GM12872 (cell line): ENCODE results near the gene KIF19.

Source experiments
- TF ChIP-seq, protein P1 (sequence below): IDR thresholded peaks from 3 replicates; pipeline ENCODE4 v1.5.1; 2011; ENCODE audit warnings: low read depth, mild to moderate bottlenecking, low read length, moderate library complexity; ENCODE audit not compliant: insufficient read depth

Gene KIF19

DNA sequence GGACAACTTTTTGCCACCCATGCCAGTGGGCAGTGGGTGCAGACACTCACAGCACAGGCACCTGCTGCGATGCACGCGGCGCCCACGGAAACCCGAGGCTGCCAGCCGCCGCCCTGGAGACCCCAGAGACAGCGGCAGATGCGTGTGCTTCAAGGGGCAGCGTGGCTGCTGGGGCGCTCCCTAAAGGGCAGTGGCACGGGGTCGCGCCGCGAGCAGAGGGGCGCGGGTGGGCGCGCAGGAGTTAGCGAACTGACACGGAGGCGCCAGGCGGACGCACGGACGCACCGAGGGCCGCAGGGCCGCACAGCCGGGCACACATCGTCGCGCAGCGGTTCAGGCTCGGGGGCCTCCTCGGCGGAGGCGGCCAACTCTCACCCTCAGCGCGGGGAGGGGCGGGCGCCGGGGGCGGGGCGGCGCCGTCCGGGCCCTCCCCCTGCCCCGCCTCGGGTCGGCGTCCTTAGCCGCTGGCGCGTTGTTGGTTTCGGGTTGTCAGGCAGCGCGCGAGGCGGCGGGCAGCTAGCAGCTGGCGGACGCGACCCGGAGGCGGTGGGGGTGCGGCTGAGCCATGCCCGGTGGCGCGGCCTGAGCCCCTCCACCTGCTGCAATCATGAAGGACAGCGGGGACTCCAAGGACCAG lies at the start of gene KIF19:
Gene KIF19 (plus strand): TSS at position 484 of the 637 bp plus-strand sequence. CDS start 124 bp downstream, at position 608.
- TF ChIP-seq, protein P1, sequence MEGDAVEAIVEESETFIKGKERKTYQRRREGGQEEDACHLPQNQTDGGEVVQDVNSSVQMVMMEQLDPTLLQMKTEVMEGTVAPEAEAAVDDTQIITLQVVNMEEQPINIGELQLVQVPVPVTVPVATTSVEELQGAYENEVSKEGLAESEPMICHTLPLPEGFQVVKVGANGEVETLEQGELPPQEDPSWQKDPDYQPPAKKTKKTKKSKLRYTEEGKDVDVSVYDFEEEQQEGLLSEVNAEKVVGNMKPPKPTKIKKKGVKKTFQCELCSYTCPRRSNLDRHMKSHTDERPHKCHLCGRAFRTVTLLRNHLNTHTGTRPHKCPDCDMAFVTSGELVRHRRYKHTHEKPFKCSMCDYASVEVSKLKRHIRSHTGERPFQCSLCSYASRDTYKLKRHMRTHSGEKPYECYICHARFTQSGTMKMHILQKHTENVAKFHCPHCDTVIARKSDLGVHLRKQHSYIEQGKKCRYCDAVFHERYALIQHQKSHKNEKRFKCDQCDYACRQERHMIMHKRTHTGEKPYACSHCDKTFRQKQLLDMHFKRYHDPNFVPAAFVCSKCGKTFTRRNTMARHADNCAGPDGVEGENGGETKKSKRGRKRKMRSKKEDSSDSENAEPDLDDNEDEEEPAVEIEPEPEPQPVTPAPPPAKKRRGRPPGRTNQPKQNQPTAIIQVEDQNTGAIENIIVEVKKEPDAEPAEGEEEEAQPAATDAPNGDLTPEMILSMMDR: no peak

DNA sequence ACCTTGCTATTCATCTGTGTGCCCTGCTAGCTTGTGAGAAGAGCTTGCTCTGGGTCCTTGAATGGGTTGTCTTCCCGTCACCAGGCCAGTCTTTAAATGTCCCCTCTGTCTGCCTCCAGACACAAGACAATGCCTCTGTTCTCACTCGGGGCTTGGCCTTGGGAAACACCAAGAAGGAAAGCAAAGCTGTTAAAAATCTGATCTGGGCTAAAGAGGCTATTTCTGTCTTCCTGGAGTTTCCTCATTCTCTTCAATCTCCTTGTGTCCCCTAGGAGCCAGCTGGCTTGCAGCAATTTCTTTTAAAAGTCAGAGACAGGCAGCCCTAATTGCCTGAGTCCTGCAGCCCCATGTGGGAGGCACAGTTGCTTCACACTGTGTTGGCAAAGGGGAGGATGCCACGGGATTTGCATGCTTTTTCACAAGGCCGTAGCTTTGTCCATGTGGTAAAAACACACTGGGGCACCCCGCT lies 49.5 kb upstream of the KIF19 start:
- TF ChIP-seq, protein P1: no peak

GRCh38 chr17:74277935-74278334 lies 48.1 kb upstream of the KIF19 start:
- TF ChIP-seq, protein P1: no peak

DNA sequence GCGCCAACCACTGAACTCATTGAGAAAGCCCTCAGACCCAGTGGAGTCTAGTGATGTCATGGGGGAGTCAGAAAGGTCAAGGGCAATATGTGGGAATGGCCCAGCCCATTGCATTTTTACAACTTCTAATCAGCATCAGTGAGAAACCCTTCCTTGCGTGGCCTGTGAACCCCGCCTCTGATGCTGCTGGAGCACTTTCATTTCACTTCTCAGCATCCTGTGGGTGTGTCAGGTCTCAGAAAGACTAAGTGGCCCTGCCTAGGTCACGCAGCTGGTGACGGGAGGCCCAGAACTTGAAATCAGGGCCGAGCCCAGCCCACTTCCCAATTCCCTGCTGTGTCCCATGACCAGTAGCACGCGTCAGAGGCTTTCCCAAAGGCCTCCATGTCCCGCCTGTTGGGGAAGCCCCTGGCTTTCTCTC lies 45.9 kb upstream of the KIF19 start:
- TF ChIP-seq, protein P1: no peak

GRCh38 chr17:74281799-74282198 lies 44.2 kb upstream of the KIF19 start:
- TF ChIP-seq, protein P1: no peak

DNA sequence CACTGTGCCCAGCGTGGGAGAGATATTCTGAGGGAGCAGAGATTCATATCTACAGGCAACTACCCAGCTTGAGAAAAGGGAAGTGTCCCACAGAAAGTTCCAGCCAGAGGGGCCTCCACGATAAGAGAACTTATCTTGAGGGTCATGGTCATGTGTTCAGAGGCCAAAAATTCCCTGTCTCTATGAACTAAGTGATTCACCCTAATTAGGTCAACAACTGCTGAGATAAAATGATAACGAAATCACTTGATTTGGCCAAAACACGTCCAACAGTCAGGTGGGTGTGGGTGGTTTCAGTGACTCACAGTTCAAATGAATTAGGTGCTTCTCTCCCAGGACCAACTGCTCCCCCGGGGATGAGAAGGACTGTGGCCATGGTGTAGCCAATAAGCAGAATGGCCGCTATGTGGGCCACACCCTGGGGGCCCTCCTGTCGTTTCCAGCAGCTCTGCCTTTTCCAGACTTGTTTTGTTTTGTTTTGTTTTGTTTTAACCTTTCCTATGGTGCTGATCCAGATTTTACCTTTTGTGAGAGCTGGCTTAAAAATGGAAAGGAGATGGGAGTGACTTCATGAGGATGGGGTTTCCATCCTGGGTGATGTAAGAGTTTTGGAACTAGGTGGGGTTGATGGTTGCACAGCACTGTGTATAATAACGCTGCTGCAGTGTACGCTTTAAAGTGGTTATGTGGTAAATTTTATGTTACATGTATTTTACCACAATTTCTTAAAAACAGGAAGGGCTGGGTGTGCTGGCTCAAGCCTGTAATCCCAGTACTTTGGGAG lies 43.2 kb upstream of the KIF19 start:
- TF ChIP-seq, protein P1: no peak

GRCh38 chr17:74283371-74283673 lies 42.7 kb upstream of the KIF19 start:
- TF ChIP-seq, protein P1: no peak
